ENCODE results near the gene AGPAT3. TPM values are rescaled to one million over a fixed set of nuclear protein-coding genes. Genes with fewer than 3 reads are reported as not detected.

AGPAT3 gene
- total and polyA plus RNA-seq, 2 donors (not counting 3 experiments of a cell fraction or from before 2014, with no cell fraction given): 39.9 to 76.7 TPM

DNA sequence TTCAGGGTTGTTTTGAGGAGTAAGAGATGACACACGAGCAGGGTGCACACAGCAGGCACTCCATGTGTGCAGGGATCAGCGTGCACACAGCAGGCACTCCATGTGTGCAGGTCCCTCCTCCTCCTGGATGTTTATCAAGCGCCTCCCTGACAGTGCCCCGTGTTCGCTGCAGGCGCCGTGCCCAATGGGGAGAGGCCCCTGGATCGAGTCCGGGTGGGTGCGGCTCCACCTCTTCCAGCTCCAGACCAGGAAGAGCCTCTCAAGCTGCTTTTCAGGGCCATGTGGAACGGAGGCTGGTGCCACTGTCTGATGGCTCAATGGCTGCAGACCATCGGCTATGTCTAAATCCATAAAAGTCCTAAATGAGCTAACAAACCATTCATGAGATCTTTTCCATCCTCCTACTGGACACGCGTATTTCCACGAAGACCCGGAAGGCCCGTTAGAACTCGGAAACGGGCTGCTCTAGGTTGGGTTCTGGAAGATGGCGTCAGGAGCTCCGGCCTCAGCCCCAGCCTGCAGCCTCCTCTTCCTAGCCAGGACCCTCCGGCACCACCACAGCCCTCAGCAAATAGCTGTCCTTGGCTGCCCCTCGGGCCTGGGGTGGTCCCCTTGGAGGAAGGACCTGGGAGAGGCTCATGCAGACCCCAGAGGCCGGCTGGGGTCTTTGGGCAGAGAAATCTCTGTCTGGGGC is 39.6 kb upstream of the AGPAT3 start:
- H4K20me1 ChIP-seq (replicated peaks; ENCODE audit: control insufficient read depth, extremely low read depth, insufficient read depth, low read length): no peaks in the 10 kb centered on the region
- no peaks in the 10 kb centered on the region for H3K36me3 ChIP-seq (ENCODE audit: control insufficient read depth in 2 of 2, extremely low read depth in 1 of 2, insufficient read depth in 2 of 2, low read length in 2 of 2)
- H3K4me1 ChIP-seq (ENCODE audit: control insufficient read depth, extremely low read depth, insufficient read depth, low read length): no peaks in the 10 kb centered on the region
- H3K27ac ChIP-seq (ENCODE audit: insufficient read depth, low read depth, low read length): no peak overlapping the region
- ChIA-PET CTCF (interaction anchor here (0.6 to 3.0 kb wide), 11 partner anchors 9 to 150 kb away, joined by 3 to 13 read pairs (median 3); partner anchors contain the start of gene RRP1), POLR2A (no interaction called here)
- intact Hi-C loops (cut with micrococcal nuclease) (loop anchor here (5.0 kb wide), 1 partner anchor 42 kb away; the partner anchor contains the start of gene AGPAT3), dilution Hi-C loops (cut with MboI; ENCODE audit: extremely low pct_ligation_motif_present, low sequenced_read_pairs) (no loop called here)
- no peak overlapping the region for H3K9ac ChIP-seq (replicated peaks; ENCODE audit: extremely low read depth, insufficient read depth, low read length)
- peaks cover 0 to 3% of the 10 kb centered on the region in 2 experiments for H3K27me3 ChIP-seq (ENCODE audit: control insufficient read depth in 2 of 2, insufficient read depth in 2 of 2, low read length in 2 of 2)
- H3K9me1 ChIP-seq (replicated peaks; ENCODE audit: control insufficient read depth, extremely low read depth, insufficient read depth, low read length): no peaks in the 10 kb centered on the region
- H2AFZ ChIP-seq (ENCODE audit: low read depth, low read length): no peak overlapping the region
- no peak overlapping the region for H3K4me3 ChIP-seq (replicated peaks in 1 of 3; ENCODE audit: insufficient read depth in 1 of 3, low read depth in 1 of 3, low read length in 3 of 3)
- H3K9me3 ChIP-seq (replicated peaks; ENCODE audit: control insufficient read depth, insufficient read depth, low read length): no peaks in the 10 kb centered on the region
- no peak for TF ChIP-seq JUN (IDR thresholded peaks at IDR 0.05; ENCODE audit: borderline replicate concordance, insufficient read depth, insufficient read length, low read depth)
- no peak for TF ChIP-seq GATA2 (IDR thresholded peaks at IDR 0.05; ENCODE audit: insufficient read depth, insufficient read length, low read depth, low read length)
- TF ChIP-seq, protein P1, sequence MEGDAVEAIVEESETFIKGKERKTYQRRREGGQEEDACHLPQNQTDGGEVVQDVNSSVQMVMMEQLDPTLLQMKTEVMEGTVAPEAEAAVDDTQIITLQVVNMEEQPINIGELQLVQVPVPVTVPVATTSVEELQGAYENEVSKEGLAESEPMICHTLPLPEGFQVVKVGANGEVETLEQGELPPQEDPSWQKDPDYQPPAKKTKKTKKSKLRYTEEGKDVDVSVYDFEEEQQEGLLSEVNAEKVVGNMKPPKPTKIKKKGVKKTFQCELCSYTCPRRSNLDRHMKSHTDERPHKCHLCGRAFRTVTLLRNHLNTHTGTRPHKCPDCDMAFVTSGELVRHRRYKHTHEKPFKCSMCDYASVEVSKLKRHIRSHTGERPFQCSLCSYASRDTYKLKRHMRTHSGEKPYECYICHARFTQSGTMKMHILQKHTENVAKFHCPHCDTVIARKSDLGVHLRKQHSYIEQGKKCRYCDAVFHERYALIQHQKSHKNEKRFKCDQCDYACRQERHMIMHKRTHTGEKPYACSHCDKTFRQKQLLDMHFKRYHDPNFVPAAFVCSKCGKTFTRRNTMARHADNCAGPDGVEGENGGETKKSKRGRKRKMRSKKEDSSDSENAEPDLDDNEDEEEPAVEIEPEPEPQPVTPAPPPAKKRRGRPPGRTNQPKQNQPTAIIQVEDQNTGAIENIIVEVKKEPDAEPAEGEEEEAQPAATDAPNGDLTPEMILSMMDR (IDR thresholded peaks at IDR 0.05; ENCODE audit: extremely low read depth in 1 of 2, insufficient read depth in 1 of 2, low read depth in 1 of 2, low read length in 2 of 2): no peak
- no peak for TF ChIP-seq EZH2 (IDR thresholded peaks at IDR 0.05; ENCODE audit: borderline replicate concordance, low read depth, low read length, severe bottlenecking)
- TF ChIP-seq FOS (IDR thresholded peaks at IDR 0.05; ENCODE audit: borderline replicate concordance, insufficient read depth, low read length): no peak
- TF ChIP-seq, protein P2, sequence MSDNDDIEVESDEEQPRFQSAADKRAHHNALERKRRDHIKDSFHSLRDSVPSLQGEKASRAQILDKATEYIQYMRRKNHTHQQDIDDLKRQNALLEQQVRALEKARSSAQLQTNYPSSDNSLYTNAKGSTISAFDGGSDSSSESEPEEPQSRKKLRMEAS (IDR thresholded peaks at IDR 0.05; ENCODE audit: insufficient read depth, insufficient read length): no peak
- TF ChIP-seq POLR2A (IDR thresholded peaks at IDR 0.05; ENCODE audit: low read depth, low read length): no peak
- TF ChIP-seq POLR2AphosphoS5 (IDR thresholded peaks at IDR 0.05; ENCODE audit: insufficient read depth, low read depth, low read length): no peak
- no peak for TF ChIP-seq MYC (IDR thresholded peaks at IDR 0.05; ENCODE audit: low read depth, low read length)
- BruUV-seq (replicated peaks): no TSS peak
- no peak overlapping the region for H3K4me2 ChIP-seq (ENCODE audit: insufficient read depth, low read length)
- no peaks in the 10 kb centered on the region for H3K79me2 ChIP-seq (ENCODE audit: control insufficient read depth, insufficient read depth, low read length)
- DNase-seq (ENCODE audit: low read depth, low spot score) (no peak), FAIRE-seq (no peak)
